PC-3 (cell line): ENCODE results near the gene PIP5K1C.

ENCODE experiments used
- EZH2 ChIP-seq: fragments of 300-600 bp; sonication (generic); IDR thresholded peaks from one replicate; pipeline ENCODE4 v1.6.1; 2017; ENCODE audit warnings: antibody characterized with exemption, mild to moderate bottlenecking, low read length; ENCODE audit not compliant: unreplicated experiment
- TF ChIP-seq, protein P1 (sequence below): fragments of 300-600 bp; sonication (generic); conservative IDR thresholded peaks from 2 replicates; pipeline ENCODE4 v1.5.1; 2017; ENCODE audit warnings: antibody characterized with exemption, low read depth, mild to moderate bottlenecking, low read length

DNA sequence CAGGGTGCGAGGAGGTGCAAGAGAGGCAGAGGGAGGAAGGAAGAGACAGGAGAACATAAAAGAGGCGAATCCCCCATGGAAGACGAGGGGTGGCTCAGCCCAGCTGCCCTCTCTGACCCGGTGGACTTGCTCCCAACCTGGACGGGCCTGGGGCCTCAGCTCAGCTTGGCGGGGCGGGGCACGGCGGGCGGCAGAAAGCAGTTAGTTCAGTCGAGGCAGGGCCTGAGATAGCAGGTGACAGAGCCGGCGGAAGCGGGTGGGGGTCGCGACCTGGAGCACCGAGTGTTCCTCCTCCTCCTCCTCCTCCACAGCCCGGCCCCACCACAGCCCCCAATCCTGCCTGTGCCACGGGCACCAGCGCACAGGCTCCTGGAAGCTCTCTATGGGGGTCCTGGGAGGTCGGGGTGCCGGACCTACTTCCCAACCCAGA is 66.7 kb downstream of the PIP5K1C start:
- TF ChIP-seq, protein P1, sequence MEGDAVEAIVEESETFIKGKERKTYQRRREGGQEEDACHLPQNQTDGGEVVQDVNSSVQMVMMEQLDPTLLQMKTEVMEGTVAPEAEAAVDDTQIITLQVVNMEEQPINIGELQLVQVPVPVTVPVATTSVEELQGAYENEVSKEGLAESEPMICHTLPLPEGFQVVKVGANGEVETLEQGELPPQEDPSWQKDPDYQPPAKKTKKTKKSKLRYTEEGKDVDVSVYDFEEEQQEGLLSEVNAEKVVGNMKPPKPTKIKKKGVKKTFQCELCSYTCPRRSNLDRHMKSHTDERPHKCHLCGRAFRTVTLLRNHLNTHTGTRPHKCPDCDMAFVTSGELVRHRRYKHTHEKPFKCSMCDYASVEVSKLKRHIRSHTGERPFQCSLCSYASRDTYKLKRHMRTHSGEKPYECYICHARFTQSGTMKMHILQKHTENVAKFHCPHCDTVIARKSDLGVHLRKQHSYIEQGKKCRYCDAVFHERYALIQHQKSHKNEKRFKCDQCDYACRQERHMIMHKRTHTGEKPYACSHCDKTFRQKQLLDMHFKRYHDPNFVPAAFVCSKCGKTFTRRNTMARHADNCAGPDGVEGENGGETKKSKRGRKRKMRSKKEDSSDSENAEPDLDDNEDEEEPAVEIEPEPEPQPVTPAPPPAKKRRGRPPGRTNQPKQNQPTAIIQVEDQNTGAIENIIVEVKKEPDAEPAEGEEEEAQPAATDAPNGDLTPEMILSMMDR: no peak
- no peak for TF ChIP-seq EZH2
